ENCODE results near the gene HEXIM1. TPM values are rescaled to one million over a fixed set of nuclear protein-coding genes. Genes with fewer than 3 reads are reported as not detected.

Gene HEXIM1
- total RNA-seq, 1 donor from 2014 or later: 22.6 TPM

DNA sequence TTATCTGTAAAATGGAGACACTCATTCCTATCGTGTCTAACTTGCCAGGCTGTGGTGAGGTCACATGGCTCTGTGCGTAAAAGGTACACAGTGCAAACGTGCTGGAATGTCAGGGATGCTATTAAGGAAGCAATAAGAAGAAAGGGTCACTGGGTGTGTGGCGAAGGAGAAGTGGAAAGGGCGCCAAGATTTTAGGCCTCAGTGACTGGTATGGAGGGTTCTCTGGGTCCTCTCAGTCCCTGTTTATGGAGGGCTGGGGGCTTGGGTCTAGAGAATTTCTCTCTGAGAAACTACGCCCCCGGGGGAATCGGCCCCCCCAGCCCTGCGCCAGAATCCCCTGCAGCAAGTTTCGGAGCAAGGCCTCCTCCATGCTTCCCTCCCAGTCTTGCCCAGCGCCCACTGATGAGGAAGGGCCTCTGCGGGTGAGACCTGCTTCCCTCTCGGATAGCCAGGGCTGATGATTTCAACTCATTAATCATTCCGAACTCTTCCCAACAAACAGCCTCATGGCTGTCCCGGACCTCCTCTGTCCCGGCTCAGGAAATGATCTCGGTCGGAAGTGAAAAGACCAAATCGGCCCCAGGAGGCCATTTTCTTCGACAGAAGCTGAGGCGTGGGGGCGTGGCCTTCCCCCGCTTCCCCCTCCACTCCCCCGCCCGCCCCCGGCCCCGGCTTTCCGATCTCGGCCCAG, 1.2 kb upstream of the HEXIM1 start:
- ATAC-seq: peak; percentile 1

GRCh38 chr17:45147581-45148182, 593 bp upstream of the HEXIM1 start:
- ATAC-seq: peak; percentile 44

DNA sequence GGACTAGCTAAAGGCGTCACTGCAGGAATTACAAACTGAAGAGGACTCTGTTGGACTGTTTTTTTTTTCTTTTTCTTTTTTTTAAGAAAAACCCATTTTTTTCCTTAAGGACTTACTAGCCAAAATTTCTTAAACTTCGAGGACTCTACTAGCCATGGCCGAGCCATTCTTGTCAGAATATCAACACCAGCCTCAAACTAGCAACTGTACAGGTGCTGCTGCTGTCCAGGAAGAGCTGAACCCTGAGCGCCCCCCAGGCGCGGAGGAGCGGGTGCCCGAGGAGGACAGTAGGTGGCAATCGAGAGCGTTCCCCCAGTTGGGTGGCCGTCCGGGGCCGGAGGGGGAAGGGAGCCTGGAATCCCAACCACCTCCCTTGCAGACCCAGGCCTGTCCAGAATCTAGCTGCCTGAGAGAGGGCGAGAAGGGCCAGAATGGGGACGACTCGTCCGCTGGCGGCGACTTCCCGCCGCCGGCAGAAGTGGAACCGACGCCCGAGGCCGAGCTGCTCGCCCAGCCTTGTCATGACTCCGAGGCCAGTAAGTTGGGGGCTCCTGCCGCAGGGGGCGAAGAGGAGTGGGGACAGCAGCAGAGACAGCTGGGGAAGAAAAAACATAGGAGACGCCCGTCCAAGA, 878 bp downstream of the HEXIM1 start:
- peak; percentile 35 for ATAC-seq

DNA sequence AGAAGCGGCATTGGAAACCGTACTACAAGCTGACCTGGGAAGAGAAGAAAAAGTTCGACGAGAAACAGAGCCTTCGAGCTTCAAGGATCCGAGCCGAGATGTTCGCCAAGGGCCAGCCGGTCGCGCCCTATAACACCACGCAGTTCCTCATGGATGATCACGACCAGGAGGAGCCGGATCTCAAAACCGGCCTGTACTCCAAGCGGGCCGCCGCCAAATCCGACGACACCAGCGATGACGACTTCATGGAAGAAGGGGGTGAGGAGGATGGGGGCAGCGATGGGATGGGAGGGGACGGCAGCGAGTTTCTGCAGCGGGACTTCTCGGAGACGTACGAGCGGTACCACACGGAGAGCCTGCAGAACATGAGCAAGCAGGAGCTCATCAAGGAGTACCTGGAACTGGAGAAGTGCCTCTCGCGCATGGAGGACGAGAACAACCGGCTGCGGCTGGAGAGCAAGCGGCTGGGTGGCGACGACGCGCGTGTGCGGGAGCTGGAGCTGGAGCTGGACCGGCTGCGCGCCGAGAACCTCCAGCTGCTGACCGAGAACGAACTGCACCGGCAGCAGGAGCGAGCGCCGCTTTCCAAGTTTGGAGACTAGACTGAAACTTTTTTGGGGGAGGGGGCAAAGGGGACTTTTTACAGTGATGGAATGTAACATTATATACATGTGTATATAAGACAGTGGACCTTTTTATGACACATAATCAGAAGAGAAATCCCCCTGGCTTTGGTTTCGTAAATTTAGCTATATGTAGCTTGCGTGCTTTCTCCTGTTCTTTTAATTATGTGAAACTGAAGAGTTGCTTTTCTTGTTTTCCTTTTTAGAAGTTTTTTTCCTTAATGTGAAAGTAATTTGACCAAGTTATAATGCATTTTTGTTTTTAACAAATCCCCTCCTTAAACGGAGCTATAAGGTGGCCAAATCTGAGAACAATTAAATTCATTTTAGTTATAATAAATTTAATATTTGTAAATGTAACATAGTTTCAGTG, 1.7 kb downstream of the HEXIM1 start:
- peak; percentile 12 for ATAC-seq

DNA sequence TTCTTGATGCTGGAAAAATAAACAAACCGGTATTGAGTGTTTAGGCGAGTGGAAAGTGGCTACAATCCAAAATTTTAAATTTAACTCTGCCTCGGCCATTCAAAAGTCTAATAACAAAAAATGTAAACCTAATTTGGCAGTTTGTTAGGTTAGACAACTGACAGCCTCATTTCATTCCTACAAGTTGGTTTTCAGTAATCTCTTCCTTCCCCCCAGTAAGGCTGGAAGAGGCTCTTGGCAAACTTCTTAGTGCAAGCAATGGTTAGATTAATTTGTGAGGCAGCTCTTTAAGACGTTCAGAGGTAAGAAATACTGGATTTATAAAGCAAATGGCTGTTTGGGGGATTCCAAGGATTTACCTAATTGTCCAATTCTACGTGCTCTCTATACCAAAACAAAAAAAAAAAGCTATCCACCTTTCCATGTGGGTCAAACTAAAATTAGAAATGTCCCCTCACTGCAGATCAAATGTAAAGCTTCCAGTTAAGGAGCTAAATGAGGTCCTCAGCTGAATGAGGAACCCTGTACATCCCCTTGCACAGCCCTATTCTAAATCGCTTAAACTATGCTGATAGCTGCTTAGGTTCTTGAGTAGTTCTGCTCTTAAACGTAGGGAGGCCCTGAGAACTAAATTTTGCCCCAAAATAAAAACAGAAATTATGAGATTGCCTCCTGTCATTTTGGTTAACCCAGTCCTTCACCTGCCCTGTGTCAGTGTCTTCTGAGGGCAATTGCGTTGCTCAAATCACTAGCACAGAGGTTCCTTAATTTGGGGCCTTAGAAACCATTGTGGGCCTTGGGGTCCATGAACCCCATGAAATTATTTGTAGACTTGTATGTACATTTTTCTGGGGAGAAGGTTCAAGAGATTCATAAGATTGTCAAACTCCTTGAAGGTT, 2.9 kb downstream of the HEXIM1 start:
- ATAC-seq: no peak

GRCh38 chr17:45155029-45155428, 6.8 kb downstream of the HEXIM1 start:
- ATAC-seq: no peak

GRCh38 chr17:45155483-45155882, 7.2 kb downstream of the HEXIM1 start:
- no peak for ATAC-seq

GRCh38 chr17:45156242-45156641, 8.0 kb downstream of the HEXIM1 start:
- ATAC-seq: no peak

DNA sequence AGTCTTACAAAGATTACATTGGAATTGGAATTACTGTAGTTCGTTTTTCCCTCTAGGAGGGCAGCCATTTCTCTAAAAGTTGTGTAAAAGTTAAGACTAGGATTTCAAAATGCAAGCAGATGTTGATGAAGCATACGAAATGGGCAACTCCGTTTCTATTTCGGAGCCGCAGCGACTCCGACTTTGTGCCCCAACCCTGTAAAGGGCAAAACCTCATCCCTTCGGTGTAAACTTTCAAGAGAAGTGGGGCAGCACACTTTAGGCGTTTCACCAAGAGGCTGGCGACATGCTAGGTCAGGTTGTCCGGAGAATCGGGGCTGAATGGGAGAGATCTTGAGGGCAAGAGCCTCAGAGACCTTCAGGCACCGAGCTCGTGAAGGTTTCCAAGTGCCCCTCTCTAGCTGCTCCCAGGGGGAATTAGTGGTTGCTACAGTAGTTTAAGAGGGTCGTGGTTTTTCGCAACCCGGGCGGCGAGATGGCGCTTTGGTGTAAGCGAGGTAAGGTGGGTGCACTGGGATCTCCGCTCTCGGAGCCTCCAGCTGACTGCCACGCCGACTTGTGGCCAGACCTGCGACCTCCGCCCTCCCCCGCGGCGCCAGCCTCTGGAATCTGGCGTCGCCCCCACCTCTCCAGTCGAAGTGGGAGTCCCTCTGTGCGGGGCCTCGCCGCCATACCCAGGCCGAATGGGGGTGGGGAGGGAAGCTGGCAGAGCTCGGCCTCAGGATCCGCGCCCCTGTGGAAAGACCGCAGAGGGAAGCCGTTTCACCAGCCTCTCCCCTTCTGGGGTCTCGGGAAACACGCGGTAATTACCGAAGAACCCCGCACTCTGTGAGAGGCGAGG, 12.4 kb downstream of the HEXIM1 start:
- peak; percentile 41 for ATAC-seq

GRCh38 chr17:45161288-45162024, 13.2 kb downstream of the HEXIM1 start, which contains the start of gene HEXIM2:
HEXIM2 (plus strand) TSS chr17:45161875; CDS start chr17:45162794, 919 bp downstream.
- peak; percentile 94 for ATAC-seq

DNA sequence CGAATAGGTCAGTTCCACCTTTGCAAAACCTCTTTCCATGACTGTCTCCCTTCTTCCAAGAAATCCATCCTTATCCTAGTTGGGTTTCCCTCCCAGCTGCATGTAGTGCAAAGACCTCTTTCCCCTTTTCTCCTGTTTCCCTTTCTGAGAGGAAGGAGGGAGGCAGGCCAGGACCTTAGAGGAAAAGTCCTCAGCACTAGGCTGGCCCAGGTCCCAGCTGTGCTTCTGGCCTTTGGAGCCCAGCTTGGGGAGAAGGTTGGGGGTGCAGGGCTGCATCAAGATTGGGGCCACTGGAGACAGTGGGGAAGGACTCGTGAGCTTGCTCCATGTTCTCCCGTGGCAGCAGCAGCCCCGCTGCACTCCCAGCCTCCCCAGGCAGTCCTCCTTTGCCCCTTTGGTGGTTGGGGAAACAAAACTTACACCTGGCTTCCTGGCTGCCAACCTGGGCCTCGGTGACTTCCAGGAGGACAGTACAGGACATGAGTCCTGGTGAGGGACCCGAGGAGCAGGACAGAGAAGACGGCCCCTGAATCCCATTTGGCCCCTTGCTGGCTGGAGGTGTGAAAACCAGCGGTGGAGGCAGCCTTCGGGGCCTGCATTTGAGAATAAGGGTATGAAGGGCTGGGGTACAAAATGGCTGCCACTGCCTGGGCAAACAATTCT, 13.9 kb downstream of the HEXIM1 start:
- peak; percentile 2 for ATAC-seq

- no peak for ATAC-seq
These were observed 16.5 kb downstream of the HEXIM1 start for GRCh38 chr17:45164734-45165269.

- no peak for ATAC-seq
These were observed 20.9 kb downstream of the HEXIM1 start for GRCh38 chr17:45168991-45169752.

GRCh38 chr17:45170280-45170930, 22.1 kb downstream of the HEXIM1 start:
- ATAC-seq: no peak

DNA sequence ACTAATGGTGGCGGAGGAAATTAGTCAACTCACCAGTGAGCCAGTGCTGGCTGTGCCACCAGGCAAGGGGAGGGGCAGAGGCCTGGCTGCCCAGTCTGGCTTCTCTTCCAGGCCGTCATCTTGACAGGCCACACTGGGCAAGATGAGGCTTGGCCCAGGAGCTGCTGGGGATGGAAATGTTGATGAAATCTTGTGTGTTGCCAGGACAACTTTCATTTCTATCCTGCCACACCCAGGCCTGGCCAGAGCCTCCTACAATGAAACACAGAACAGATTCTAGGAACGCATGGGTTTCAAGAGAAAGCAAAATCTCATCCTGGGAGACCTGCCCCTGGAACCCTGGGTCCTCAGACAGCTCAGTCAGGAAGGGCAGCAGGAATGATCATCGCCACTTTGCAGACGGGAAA, 22.7 kb downstream of the HEXIM1 start:
- ATAC-seq: peak; percentile 86

DNA sequence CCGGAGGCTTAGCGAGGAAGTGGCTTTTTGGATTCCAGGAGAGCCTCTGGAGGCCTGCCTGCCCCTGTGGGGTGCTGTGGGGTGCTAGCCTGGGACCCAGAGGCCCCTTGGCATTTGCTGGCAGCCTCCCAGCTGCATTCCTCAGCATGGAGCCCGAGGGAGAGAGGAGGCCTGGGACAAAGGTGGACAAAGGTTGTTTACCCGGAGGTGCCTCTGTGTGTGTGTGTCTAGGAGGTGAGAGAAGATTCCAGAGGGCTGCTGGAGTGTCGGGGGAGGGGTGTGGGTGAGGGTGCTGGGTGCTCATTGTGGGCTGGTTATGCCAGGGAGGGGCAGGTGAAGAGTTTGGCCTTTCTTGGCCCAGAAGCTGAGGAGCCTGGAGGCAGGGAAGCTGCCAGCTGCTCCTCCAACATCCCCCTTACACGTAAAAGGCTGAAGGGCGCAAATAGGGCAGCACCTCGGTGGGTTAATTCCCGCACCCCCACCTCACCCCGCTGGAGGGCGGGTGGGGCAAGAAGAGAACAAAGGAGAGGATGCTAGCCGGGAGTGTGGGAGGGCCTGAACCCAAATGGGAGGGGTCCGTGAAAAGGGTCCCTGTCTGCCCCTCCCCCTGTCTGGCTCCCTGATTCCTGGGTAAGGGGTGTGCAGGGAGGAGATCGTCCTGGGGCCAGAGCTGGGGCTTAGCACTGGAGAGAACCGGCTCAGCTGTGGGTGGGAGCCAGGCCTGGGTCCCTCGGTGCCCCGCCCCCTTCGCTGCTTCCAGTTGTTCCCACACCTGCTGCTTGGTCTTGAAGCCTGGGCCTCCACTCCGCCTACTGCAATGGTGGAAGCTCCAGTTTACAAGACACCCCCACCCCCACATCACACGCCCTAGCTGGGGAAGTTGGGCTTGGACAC, 23.3 kb downstream of the HEXIM1 start:
- ATAC-seq: peak; percentile 40

DNA sequence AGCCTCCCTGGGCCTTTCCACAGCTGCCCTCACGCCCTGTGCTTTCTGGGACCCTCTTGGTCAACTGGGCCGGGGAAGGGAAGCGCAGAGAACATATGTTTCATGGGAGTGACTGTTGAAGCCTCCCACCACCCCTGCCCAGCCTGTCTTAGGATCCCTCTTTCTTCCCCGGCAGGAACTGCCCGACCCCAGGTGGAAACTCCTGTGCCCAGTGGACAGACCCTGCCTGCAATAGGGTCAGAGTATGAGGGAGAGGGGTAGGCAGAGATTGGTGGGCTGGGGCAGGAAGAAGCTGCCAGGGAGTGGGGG, 23.9 kb downstream of the HEXIM1 start:
- no peak for ATAC-seq

Data from esophagus mucosa (tissue), 1 donor.